Natural killer cell treated with Interleukin-12 subunit alpha and Interleukin-12 subunit beta and Interleukin-15 and Interleukin-18, amount 100 ng/mL, for 72 hours (primary cell): ENCODE data around the gene ABCA8. TPM values are rescaled to one million over a fixed set of nuclear protein-coding genes. Genes with fewer than 3 reads are reported as not detected.
"Not testable (repeated sequence)": the region's sequence is repeated elsewhere in the genome, so short reads cannot be mapped to it uniquely, and the experiment has no call there.

Source experiments
- ATAC-seq, 2 donors: fragments of 150-1000 bp; cut with Tn5 transposase in 1 of 2; sonication (Bioruptor Pico), chemical (Tn5 transposase) in 1 of 2; 2 replicates each; pipeline ENCODE4 v1.10.0; 2021
- DNase-seq: peaks from one replicate; pipeline ENCODE4 v3.0.0; 2022; ENCODE audit warnings: low spot score
- H3K27ac Mint-ChIP-seq, 2 donors: 1 replicate in 1 of 2; 2 replicates in 1 of 2; pipeline ENCODE4 v1.8.0; 2022; ENCODE audit warnings: mixed read lengths in 2 of 2, mild to moderate bottlenecking in 1 of 2, moderate library complexity in 1 of 2
- H3K27me3 Mint-ChIP-seq, 2 donors: 1 replicate in 1 of 2; 2 replicates in 1 of 2; pipeline ENCODE4 v1.8.0; 2022; ENCODE audit warnings: mixed read lengths in 2 of 2
- H3K36me3 Mint-ChIP-seq: one replicate; pipeline ENCODE4 v1.8.0; 2022; ENCODE audit warnings: mixed read lengths
- H3K4me1 Mint-ChIP-seq, 2 donors: 1 replicate in 1 of 2; 2 replicates in 1 of 2; pipeline ENCODE4 v1.8.0; 2022; ENCODE audit warnings: low read depth in 2 of 2, mixed read lengths in 2 of 2, mild to moderate bottlenecking in 1 of 2
- H3K4me3 Mint-ChIP-seq: one replicate; pipeline ENCODE4 v1.8.0; 2022; ENCODE audit warnings: mixed read lengths
- H3K9me3 Mint-ChIP-seq: 2 replicates; pipeline ENCODE4 v1.8.0; 2022; ENCODE audit warnings: mixed read lengths
- total RNA-seq, 2 donors: library from RNA; stranded (reverse); gene quantifications; one replicate each; pipeline ENCODE4 v1.2.3, GENCODE V29; 2022

Gene ABCA8
- total RNA-seq, 2 donors from 2014 or later, result not detected

GRCh38 chr17:68849673-68850610 is 105.2 kb downstream of the ABCA8 start:
- no peak for DNase-seq
- H3K27me3 Mint-ChIP-seq, result peaks cover 22 to 46% of the 10 kb centered on the region in 2 donors
- ATAC-seq, result no peak
- no peak overlapping the region for H3K27ac Mint-ChIP-seq
- peaks cover 4% of the 10 kb centered on the region for H3K9me3 Mint-ChIP-seq
- H3K4me3 Mint-ChIP-seq, result no peak overlapping the region
- no peaks in the 10 kb centered on the region for H3K4me1 Mint-ChIP-seq
- H3K36me3 Mint-ChIP-seq, result no peaks in the 10 kb centered on the region

GRCh38 chr17:68847711-68848110 is 107.5 kb downstream of the ABCA8 start:
- Mint-ChIP-seq H3K36me3 (no peaks in the 10 kb centered on the region), H3K27me3 (peaks cover 22 to 58% of the 10 kb centered on the region in 2 donors), H3K9me3 (peaks cover 4% of the 10 kb centered on the region), H3K4me1 (no peaks in the 10 kb centered on the region), H3K4me3 (no peak overlapping the region), H3K27ac (no peak overlapping the region)
- DNase-seq, result no peak
- ATAC-seq, result no peak

- Mint-ChIP-seq H3K27ac (no peak overlapping the region), H3K36me3 (no peaks in the 10 kb centered on the region), H3K4me1 (no peaks in the 10 kb centered on the region), H3K9me3 (peaks cover 4% of the 10 kb centered on the region), H3K4me3 (no peak overlapping the region), H3K27me3 (peaks cover 15 to 38% of the 10 kb centered on the region in 2 donors)
- ATAC-seq, result no peak
- no peak for DNase-seq
Measured at GRCh38 chr17:68843522-68843921, 111.7 kb downstream of the ABCA8 start.

- no peak overlapping the region for H3K27ac Mint-ChIP-seq
- H3K36me3 Mint-ChIP-seq, result no peaks in the 10 kb centered on the region
- H3K27me3 Mint-ChIP-seq, result peaks cover 13 to 48% of the 10 kb centered on the region in 2 donors
- no peaks in the 10 kb centered on the region for H3K9me3 Mint-ChIP-seq
- no peak for DNase-seq
- H3K4me1 Mint-ChIP-seq, result no peaks in the 10 kb centered on the region
- no peak overlapping the region for H3K4me3 Mint-ChIP-seq
- ATAC-seq, result no peak
Measured at GRCh38 chr17:68840073-68840472, 115.1 kb downstream of the ABCA8 start.

- peaks cover 27 to 47% of the 10 kb centered on the region in 2 donors for H3K27me3 Mint-ChIP-seq
- no peaks in the 10 kb centered on the region for H3K36me3 Mint-ChIP-seq
- no peak for ATAC-seq
- no peaks in the 10 kb centered on the region for H3K4me1 Mint-ChIP-seq
- DNase-seq, result no peak
- H3K27ac Mint-ChIP-seq, result no peak overlapping the region
- H3K9me3 Mint-ChIP-seq, result no peaks in the 10 kb centered on the region
- H3K4me3 Mint-ChIP-seq, result no peak overlapping the region
Measured at GRCh38 chr17:68835071-68835470, 120.1 kb downstream of the ABCA8 start.

- Mint-ChIP-seq H3K36me3 (no peaks in the 10 kb centered on the region), H3K9me3 (no peaks in the 10 kb centered on the region), H3K27me3 (peaks cover 27 to 47% of the 10 kb centered on the region in 2 donors), H3K27ac (no peak overlapping the region), H3K4me3 (no peak overlapping the region), H3K4me1 (no peaks in the 10 kb centered on the region)
- ATAC-seq (no peak), DNase-seq (no peak)
Measured at GRCh38 chr17:68834328-68834836, 120.8 kb downstream of the ABCA8 start.

GRCh38 chr17:68832109-68832802 is 122.9 kb downstream of the ABCA8 start:
- Mint-ChIP-seq H3K27ac (no peak overlapping the region), H3K4me3 (no peak overlapping the region), H3K9me3 (no peaks in the 10 kb centered on the region), H3K4me1 (no peaks in the 10 kb centered on the region), H3K36me3 (no peaks in the 10 kb centered on the region), H3K27me3 (peaks cover 22 to 40% of the 10 kb centered on the region in 2 donors)
- ATAC-seq, result no peak
- DNase-seq, result no peak

GRCh38 chr17:68831170-68831569 is 124.0 kb downstream of the ABCA8 start:
- Mint-ChIP-seq H3K36me3 (no peaks in the 10 kb centered on the region), H3K9me3 (no peaks in the 10 kb centered on the region), H3K27ac (no peak overlapping the region), H3K27me3 (peaks cover 17 to 36% of the 10 kb centered on the region in 2 donors), H3K4me3 (no peak overlapping the region), H3K4me1 (no peaks in the 10 kb centered on the region)
- no peak for DNase-seq
- ATAC-seq, result no peak

- Mint-ChIP-seq H3K9me3 (no peaks in the 10 kb centered on the region), H3K4me3 (no peak overlapping the region), H3K27me3 (peaks cover 17 to 30% of the 10 kb centered on the region in 2 donors), H3K36me3 (no peaks in the 10 kb centered on the region), H3K4me1 (no peaks in the 10 kb centered on the region), H3K27ac (no peak overlapping the region)
- DNase-seq, result no peak
- no peak for ATAC-seq
Measured at GRCh38 chr17:68830313-68830712, 124.9 kb downstream of the ABCA8 start.

- H3K27me3 Mint-ChIP-seq, result peaks cover 17 to 22% of the 10 kb centered on the region in 2 donors
- no peak overlapping the region for H3K27ac Mint-ChIP-seq
- no peak overlapping the region for H3K4me3 Mint-ChIP-seq
- no peaks in the 10 kb centered on the region for H3K4me1 Mint-ChIP-seq
- H3K36me3 Mint-ChIP-seq, result no peaks in the 10 kb centered on the region
- DNase-seq, result no peak
- no peaks in the 10 kb centered on the region for H3K9me3 Mint-ChIP-seq
- ATAC-seq, result no peak
Measured at GRCh38 chr17:68829211-68829610, 126.0 kb downstream of the ABCA8 start.

GRCh38 chr17:68824707-68825106 is 130.5 kb downstream of the ABCA8 start:
- ATAC-seq, result no peak
- no peaks in the 10 kb centered on the region for H3K4me1 Mint-ChIP-seq
- no peak overlapping the region for H3K4me3 Mint-ChIP-seq
- H3K27me3 Mint-ChIP-seq, result peaks cover 9 to 26% of the 10 kb centered on the region in 2 donors
- no peak for DNase-seq
- no peaks in the 10 kb centered on the region for H3K36me3 Mint-ChIP-seq
- H3K9me3 Mint-ChIP-seq, result no peaks in the 10 kb centered on the region
- H3K27ac Mint-ChIP-seq, result no peak overlapping the region

GRCh38 chr17:68824185-68824584 is 131.0 kb downstream of the ABCA8 start:
- H3K4me1 Mint-ChIP-seq, H3K9me3 Mint-ChIP-seq, H3K27ac Mint-ChIP-seq, H3K36me3 Mint-ChIP-seq, H3K4me3 Mint-ChIP-seq, ATAC-seq, DNase-seq: not testable (repeated sequence)
- peaks cover 9 to 29% of the 10 kb centered on the region in 2 donors for H3K27me3 Mint-ChIP-seq

GRCh38 chr17:68822719-68823289 is 132.4 kb downstream of the ABCA8 start:
- DNase-seq (no peak), ATAC-seq (no peak)
- Mint-ChIP-seq H3K4me1 (no peaks in the 10 kb centered on the region), H3K27ac (no peak overlapping the region), H3K27me3 (peaks cover 9 to 29% of the 10 kb centered on the region in 2 donors), H3K4me3 (no peak overlapping the region), H3K36me3 (no peaks in the 10 kb centered on the region), H3K9me3 (no peaks in the 10 kb centered on the region)
